Putamen (tissue), 1 donor: ENCODE results near the gene PDZRN3.

Experiments used
- DNase-seq: peaks from one replicate; pipeline ENCODE4 v3.0.0-alpha.2; 2016; ENCODE audit warnings: low spot score

PDZRN3 gene

DNA sequence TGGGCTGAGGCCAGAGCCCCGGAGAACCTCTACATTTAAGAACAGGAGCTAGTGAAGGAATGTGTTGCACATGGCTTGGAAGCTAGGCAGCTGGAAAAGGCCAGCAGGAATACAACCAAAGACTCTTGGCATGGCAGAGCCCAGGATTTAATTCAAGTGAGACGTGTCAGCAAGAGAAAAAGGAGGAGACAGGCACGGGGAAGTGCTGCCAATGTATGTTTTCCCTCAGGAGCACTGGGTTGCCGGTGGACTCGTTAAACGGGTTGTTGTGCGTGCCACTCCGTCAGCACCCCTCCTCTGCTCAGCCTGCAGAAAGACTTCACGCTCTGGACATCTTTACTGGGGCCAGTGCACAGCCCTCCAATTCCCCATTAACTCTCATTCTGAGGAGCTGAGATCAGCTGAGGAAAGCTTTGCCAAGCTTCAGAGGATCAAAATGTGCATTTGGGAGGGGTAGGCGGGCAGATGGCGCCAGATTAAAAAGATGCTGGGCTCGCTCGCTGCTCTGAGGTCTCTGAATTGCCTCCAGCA lies 103.7 kb downstream of the PDZRN3 start:
- DNase-seq = peak; percentile 37

GRCh38 chr3:73516631-73517030 lies 108.1 kb downstream of the PDZRN3 start:
- DNase-seq = no peak

- no peak for DNase-seq
Measured at GRCh38 chr3:73513260-73513659, 111.5 kb downstream of the PDZRN3 start.

DNA sequence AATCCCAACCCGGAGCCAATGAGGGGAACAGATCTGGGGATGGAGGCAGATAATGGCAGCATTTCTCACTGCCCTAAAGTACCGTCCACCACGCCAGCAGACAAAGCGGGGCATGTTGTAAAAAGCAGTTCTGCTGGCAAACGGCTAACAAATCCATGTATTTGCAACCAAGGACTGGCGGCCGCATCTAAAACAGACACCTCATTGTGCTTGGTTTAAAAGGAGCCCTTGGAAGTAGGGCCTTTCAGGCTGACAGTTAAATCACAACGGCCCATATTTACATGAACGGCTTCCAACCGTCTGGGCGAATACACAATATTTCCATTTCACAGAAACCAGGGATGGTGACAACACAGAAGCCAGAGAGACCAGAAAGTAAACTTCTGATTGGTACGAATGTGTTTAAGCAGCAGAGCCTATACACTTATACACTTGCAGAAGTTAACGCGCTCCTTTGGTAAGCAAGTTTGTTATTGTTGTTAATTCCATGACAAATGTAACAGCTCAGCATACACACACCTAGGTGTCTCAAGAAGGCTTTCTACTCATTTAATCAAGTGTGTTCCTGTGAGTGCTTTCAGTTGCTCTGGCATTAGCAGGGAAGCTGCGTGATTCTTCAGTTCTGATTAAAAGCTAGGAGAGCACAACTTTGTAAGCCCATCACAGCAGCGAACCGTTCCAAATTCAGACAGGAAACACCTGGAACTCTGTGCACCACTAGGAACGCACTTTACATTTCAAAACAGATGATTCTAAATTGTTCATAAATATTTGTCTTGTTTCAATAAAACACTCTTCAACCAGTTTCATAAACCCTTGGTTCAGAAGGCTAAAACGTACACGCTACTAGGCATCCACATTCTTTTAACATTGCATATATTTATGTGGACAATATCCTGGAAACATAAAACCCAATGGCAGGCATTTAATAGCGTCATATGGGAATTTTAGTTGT lies 112.9 kb downstream of the PDZRN3 start:
- DNase-seq = peak; percentile 19

- no peak for DNase-seq
Measured at GRCh38 chr3:73510784-73511183, 114.0 kb downstream of the PDZRN3 start.

GRCh38 chr3:73510334-73510733 lies 114.4 kb downstream of the PDZRN3 start:
- no peak for DNase-seq

DNA sequence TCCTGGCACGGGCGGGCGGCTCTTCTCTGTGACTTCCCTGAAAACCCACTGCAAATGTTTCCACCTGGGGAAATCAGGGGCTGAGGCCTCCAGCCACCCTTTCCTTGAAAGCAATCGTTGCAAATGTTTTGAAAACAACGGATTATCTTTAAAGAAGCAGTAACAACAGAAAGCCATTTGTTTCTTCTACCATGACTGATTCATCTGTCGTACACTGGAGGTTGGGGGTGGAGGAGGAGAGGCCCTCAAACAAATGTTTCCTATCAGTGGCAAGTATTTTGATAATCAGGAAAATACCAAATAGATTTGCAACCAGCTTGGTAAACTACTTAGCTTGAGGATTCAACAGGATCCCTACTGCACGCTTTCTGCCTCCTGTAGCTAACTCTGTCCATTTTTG lies 114.9 kb downstream of the PDZRN3 start:
- DNase-seq = no peak

GRCh38 chr3:73509066-73509465 lies 115.7 kb downstream of the PDZRN3 start:
- DNase-seq = no peak

DNA sequence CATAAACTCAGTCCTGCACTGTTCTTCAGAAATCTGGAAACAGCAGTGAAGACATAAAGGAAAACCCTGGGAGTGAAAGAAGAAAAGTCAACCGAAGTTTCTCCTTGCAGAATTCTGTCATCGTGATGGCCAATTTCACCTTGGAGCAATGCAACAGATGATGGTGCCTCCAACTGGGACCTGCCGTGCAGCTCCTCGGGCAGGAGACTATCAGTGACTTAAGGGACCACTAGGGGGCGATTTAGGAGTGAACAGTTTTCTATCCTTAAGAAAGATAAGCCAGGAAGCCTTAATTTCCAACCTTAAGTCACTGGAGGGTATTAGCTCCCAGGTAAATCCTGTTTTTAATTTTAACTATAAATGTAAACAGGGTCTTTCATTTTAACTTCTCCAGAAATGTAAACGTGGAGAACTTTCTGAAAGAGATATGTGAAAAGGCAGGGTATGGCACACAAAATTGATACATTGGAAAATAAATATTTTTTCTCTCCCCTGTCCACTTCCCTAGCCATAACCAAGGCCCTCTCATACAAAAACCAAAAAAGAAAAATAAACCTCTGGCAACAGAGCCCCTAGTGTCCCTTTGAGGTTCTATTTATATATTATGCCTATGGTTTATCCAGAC lies 116.3 kb downstream of the PDZRN3 start:
- peak; percentile 50 for DNase-seq

GRCh38 chr3:73504852-73505251 lies 119.9 kb downstream of the PDZRN3 start:
- DNase-seq = no peak

GRCh38 chr3:73504239-73504638 lies 120.5 kb downstream of the PDZRN3 start:
- no peak for DNase-seq

DNA sequence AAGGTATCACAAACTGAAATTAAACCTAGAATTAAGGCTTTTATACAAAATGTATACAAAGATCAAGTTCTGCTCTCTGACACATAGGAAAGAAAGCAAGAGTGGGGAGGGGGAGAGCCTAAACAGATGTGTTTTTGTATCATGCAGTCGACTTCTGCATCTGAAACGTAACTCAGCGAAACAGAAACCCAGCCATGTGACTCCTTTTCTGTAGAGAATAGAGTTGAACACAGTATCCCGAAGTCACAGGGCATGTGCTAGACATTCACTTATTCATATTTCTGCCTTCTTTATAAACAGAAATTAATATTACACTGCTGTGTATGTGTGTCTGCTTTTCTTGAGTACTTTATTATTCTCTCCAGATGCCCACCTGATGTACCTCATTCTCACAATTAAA lies 121.0 kb downstream of the PDZRN3 start:
- DNase-seq = no peak

GRCh38 chr3:73502609-73503583 lies 121.8 kb downstream of the PDZRN3 start:
- DNase-seq = peak; percentile 58

DNA sequence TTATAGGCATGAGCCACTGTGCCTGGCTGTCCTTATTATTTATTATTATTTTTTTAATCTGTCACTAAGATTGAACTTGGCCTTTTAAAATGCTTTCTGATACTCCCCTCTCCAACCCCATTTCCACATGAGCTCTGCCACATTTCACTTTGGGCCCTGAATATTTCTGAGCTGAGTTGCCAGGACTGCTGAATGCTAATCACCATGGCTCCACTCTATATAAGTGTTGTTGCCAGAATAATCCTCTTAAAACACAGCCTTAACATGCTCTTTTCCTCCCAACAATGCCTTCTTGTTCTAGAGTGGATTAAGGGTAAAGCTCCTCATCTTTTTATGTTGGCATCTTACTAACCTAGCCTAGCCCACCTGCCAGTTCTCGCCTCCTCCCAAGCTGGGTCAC lies 124.4 kb downstream of the PDZRN3 start:
- no peak for DNase-seq

GRCh38 chr3:73499787-73500186 lies 125.0 kb downstream of the PDZRN3 start:
- no peak for DNase-seq

- no peak for DNase-seq
Measured at GRCh38 chr3:73498764-73499622, 125.7 kb downstream of the PDZRN3 start.

- DNase-seq = no peak
Measured at GRCh38 chr3:73497646-73498406, 126.9 kb downstream of the PDZRN3 start.

DNA sequence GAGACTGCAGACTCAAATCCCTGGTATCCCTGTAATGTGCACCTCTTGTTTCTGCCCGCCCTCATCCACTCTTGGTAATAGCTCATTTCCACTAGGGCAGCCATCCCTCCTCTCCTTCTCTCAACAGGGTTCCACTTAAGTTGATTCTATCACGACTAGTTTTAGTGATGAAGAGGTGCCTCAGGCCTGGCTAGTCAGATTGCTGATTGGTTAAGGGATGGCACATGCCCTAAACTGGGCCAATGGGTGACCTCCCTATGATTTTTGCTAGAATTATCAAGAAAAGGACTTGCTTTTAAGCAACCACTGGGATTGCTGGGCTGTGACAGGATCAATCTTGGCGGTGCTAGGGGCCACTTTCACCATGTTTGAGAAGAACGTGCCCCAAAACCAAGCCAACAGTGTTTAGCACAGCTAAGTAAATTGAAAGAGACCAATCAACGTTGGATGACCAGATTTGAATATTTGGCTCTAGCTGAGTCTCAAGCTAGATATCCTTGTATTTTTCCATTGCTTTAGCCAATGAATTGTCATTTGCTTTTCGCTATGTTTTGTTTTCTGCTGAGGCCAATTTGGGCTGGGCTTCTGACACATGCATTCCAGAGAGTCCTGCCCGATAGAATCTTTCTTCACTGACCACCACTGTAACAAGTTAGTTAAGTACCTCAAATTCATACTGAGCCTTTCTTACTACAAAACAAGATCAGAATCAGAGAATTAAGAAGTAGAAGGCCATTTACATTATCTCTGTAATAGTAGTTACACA lies 131.0 kb downstream of the PDZRN3 start:
- DNase-seq = no peak

GRCh38 chr3:73492186-73492585 lies 132.6 kb downstream of the PDZRN3 start:
- DNase-seq = no peak
